C4-2B (cell line): Measurements from ENCODE around the gene TAB2.

ENCODE experiments used
- H3K27ac ChIP-seq: fragments of 450-650 bp; 2 replicates; pipeline ENCODE4 v1.5.1; 2017
- CTCF ChIP-seq: fragments of 450-650 bp; conservative IDR thresholded peaks from 2 replicates; pipeline ENCODE4 v1.5.1; 2017; ENCODE audit warnings: mild to moderate bottlenecking
- ZFX ChIP-seq: fragments of 450-650 bp; IDR thresholded peaks from 2 replicates; pipeline ENCODE4 v1.6.1; 2017

The TAB2 gene

DNA sequence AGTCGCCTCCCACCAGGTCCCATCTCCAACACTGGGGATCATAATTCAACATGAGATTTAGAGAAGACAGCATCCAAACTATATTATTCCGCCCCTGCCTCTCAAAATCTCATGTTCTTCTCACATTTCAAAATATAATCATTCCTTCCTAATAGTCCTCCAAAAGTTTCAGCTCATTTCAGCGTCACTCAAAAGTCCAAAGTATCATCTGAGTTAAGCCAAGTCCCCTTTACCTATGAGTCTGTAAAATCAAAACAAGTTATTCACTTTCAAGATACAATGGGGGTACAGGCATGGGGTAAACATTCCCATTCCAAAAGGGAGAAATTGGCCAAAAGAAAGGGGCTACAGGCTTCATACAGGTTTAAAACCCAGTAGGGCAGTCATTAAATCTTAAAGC is 43.0 kb downstream of the TAB2 start:
- H3K27ac ChIP-seq: no peak overlapping the region
- TF ChIP-seq ZFX (no peak), CTCF (no peak)

DNA sequence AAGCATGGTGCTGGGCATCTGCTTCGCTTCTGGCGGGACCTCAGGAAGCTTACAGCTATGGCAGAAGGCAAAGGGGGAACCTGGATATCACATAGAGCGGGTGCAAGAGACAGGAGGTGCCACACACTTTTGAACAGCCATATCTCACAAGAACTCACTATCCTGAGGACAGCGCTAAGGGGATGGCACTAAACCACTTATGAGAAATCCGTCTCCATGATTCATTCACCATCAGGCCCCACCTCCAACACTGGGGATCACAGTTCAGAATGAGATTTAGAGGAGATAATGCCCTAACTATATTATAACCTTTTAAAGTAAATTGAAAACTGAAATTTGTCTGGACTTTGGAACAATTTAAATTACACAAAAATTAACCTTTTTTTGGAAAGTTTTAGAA is 44.8 kb downstream of the TAB2 start:
- TF ChIP-seq ZFX (no peak), CTCF (no peak)
- no peak overlapping the region for H3K27ac ChIP-seq

GRCh38 chr6:149363154-149363553 is 45.6 kb downstream of the TAB2 start:
- TF ChIP-seq CTCF (no peak), ZFX (no peak)
- no peak overlapping the region for H3K27ac ChIP-seq

- no peak for TF ChIP-seq CTCF
- TF ChIP-seq ZFX: no peak
- H3K27ac ChIP-seq: no peak overlapping the region
These were observed 47.0 kb downstream of the TAB2 start for GRCh38 chr6:149364557-149364956.

DNA sequence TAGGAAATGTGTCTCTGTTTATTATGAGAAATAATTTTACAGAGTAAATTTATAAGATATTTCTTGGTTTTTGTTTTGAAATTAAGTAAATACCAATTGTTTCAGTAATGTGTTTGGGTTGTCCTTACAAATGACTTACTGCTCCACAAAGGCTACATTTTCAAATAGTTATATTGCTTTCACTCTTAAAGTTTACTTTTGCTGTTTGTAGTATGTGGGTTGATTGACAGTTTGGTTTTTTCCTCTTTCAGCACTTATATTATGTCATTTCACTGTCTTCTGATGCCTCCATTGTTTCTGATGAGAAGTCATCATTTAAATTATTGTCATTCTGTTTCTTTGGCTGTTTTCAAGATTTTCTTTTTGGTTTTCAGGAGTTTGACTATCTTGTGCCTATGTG is 47.7 kb downstream of the TAB2 start:
- TF ChIP-seq ZFX: no peak
- no peak for TF ChIP-seq CTCF
- H3K27ac ChIP-seq: no peak overlapping the region

DNA sequence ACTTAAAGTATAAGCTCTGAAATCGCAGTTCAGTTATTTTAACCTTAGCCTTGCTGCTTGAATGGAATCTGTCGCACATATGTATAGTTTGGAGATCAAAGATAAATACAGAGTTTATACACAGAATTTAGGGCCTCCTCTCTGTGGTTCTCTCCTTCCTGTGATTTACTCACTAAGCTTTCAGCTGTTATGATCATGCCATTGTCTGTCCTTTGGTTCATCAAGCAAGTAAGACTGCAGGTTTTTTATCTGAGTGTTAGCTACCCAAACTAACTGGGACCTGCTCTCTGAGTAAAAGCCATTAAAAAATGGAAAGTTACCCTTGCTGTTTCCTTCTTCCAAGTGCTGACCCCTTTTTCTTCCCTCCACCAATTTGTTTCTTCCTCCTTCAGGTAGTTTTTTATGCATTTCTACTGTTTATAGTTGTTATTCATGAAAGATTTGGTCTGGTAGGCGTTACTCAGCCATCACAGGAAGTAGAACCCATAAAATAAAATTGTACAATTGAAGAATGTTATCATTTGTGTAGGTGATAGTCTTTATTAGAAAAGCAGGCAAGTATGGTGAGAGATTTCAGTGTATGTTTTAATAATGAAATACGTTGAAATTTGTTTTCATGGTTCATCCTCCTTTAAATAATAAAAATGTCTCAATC is 48.9 kb downstream of the TAB2 start:
- H3K27ac ChIP-seq: no peak overlapping the region
- no peak for TF ChIP-seq CTCF
- no peak for TF ChIP-seq ZFX

- TF ChIP-seq ZFX (no peak), CTCF (no peak)
- H3K27ac ChIP-seq: no peak overlapping the region
These were observed 50.6 kb downstream of the TAB2 start for GRCh38 chr6:149368065-149368464.
